ENCODE results near the gene RAD51B. TPM values are rescaled to one million over a fixed set of nuclear protein-coding genes. Genes with fewer than 3 reads are reported as not detected.

The RAD51B gene
- total RNA-seq, 1 experiment from 2014 or later, result 16.7 TPM

DNA sequence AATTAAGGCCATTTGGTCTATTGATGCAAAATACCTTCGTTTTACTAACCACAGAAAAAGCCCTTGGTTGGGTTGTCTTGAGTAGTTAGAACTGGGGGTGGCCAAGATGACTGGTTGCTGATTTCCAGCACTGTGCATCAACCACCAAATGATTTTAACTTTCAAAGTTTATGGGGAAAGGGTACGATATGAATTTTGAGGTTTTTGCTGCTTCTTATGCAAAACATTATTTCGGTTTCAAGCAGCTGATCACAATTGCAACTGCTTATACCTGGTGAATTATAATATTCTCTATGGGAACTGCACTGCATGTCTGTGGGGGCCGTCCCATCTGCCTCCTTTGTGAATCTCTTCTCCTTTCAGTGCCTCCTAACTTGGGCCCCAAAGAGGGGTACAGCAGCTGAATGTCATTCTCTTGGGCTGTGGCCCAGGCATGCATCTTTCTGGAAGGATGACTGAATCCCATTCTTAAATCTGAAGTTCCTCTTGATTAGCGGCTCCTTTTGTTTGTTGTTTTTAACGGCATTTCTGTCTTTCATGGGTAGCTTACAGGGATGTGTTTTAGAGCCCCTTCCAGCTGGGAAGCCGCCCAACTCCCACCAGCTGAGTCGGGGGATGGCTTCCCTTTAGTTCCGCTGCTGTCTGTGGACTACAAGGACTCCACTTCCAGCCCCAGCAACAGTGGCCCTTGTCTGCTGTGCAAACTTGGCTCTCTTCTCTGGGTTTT, 493.5 kb downstream of the RAD51B start:
- H2BK5ac ChIP-seq (ENCODE audit: insufficient read length, low read length), result no peak overlapping the region
- H3K79me2 ChIP-seq (ENCODE audit: insufficient read depth, low read length), result no peaks in the 10 kb centered on the region
- H3K27ac ChIP-seq (ENCODE audit: insufficient read length, low read depth, low read length), result no peak overlapping the region
- 0 out of 7 replicates have a peak, but pooled peaks cover 0 to 3% (median 0%) of the 10 kb centered on the region in 3 experiments for H3K36me3 Mint-ChIP-seq (ENCODE audit: insufficient read depth in 1 of 3, low read depth in 3 of 3)
- H4K5ac ChIP-seq (ENCODE audit: insufficient read length, low read depth, low read length), result no peak overlapping the region
- H2AFZ ChIP-seq (ENCODE audit: low read length), result no peak overlapping the region
- no peaks in the 10 kb centered on the region for H3K27me3 Mint-ChIP-seq (ENCODE audit: low read depth)
- no peaks in the 10 kb centered on the region for H3K9me3 ChIP-seq (ENCODE audit: control insufficient read depth, low read depth, low read length)
- H3K9ac ChIP-seq (ENCODE audit: extremely low read depth, insufficient read length, low read length), result no peak overlapping the region
- no peaks in the 10 kb centered on the region for H3K79me1 ChIP-seq (ENCODE audit: insufficient read depth, low read depth, low read length, poor library complexity, severe bottlenecking)
- H3K23ac ChIP-seq (ENCODE audit: insufficient read length, low read depth, low read length), result no peak overlapping the region
- no peaks in the 10 kb centered on the region; the same call in 1 of the 2 replicates for H3K27me3 ChIP-seq (ENCODE audit: insufficient read depth, low read length)
- no peaks in the 10 kb centered on the region for H4K20me1 ChIP-seq (ENCODE audit: control insufficient read depth, insufficient read depth, insufficient read length)
- no peaks in the 10 kb centered on the region for H3K23me2 ChIP-seq (ENCODE audit: insufficient read length, low read depth, low read length, poor library complexity, severe bottlenecking)
- H3K4me3 Mint-ChIP-seq, result no peak overlapping the region
- H3K4ac ChIP-seq (ENCODE audit: low read depth, low read length), result no peak overlapping the region
- H3K56ac ChIP-seq (ENCODE audit: insufficient read length, low read depth, low read length), result no peak overlapping the region
- peaks cover 4% of the 10 kb centered on the region; the same call in 1 of the 2 replicates for H3K4me1 ChIP-seq (ENCODE audit: insufficient read depth, low read length)
- TF ChIP-seq, protein P1, sequence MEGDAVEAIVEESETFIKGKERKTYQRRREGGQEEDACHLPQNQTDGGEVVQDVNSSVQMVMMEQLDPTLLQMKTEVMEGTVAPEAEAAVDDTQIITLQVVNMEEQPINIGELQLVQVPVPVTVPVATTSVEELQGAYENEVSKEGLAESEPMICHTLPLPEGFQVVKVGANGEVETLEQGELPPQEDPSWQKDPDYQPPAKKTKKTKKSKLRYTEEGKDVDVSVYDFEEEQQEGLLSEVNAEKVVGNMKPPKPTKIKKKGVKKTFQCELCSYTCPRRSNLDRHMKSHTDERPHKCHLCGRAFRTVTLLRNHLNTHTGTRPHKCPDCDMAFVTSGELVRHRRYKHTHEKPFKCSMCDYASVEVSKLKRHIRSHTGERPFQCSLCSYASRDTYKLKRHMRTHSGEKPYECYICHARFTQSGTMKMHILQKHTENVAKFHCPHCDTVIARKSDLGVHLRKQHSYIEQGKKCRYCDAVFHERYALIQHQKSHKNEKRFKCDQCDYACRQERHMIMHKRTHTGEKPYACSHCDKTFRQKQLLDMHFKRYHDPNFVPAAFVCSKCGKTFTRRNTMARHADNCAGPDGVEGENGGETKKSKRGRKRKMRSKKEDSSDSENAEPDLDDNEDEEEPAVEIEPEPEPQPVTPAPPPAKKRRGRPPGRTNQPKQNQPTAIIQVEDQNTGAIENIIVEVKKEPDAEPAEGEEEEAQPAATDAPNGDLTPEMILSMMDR (conservative IDR thresholded peaks at IDR 0.05), result no peak
- no peak overlapping the region for H3K4me2 ChIP-seq (ENCODE audit: insufficient read depth, insufficient read length, low read length)
- H2BK12ac ChIP-seq (ENCODE audit: insufficient read length, low read depth, low read length), result no peak overlapping the region
- no peak overlapping the region for H2BK15ac ChIP-seq (ENCODE audit: low read depth, low read length)
- no peak for DNase-seq
- H2AK5ac ChIP-seq (ENCODE audit: insufficient read length, low read length), result no peak overlapping the region
- H3K14ac ChIP-seq (ENCODE audit: insufficient read depth, low read length), result 0 out of 2 replicates have a peak overlapping the region, but pooled peaks have one; percentile 59
- no peak overlapping the region for H4K8ac ChIP-seq (replicated peaks; ENCODE audit: insufficient read length, low read depth, low read length)
- no peak overlapping the region for H2BK120ac ChIP-seq (ENCODE audit: low read depth, low read length, poor library complexity, severe bottlenecking)
- no peak overlapping the region for H4K91ac ChIP-seq (ENCODE audit: insufficient read length, low read depth, low read length)
- no peaks in the 10 kb centered on the region for H3K9me3 Mint-ChIP-seq
- peak overlapping the region in 1 of 3 experiments; percentile 36; a peak in 1 of 7 replicates for H3K27ac Mint-ChIP-seq
- peaks cover 26 to 27% of the 10 kb centered on the region in 2 experiments for H3K4me1 Mint-ChIP-seq
- no peak overlapping the region for H3K18ac ChIP-seq (ENCODE audit: insufficient read length, low read depth, low read length)
- no CpG with 5 or more reads among the region's 9 CpGs for WGBS (ENCODE audit: extremely low coverage, insufficient read length, low lambda C conversion rate)
- H2BK20ac ChIP-seq (ENCODE audit: low read depth, low read length, poor library complexity, severe bottlenecking), result no peak overlapping the region
- no peak overlapping the region for H3T11ph ChIP-seq (ENCODE audit: low read length)
